Nucleus accumbens (tissue), 56 donors: ENCODE results near the gene TOP3B.

Source experiments
- DNase-seq, 56 donors: peaks; one replicate each; lab custom pipeline; 2025; lab: John Stamatoyannopoulos, UW

Gene TOP3B

DNA sequence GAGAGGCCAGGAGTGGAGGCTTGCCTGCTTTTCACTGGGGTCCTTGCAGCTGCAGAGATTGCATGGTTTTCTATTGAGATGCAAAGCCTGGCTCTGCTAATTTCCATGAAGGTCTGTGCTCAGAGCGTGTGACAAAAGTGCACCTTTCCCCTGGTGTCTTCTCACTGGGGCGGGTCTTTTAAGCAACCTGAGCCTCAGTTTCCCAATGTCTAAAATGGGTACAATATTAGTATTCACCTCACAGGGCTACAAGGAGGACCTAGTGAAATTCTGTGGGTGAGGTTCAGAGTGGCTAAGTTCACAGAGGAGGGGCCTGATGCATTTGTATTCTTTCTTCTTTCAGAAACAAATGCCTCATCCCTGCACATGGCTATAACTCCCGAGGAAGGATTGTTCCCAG lies 50.2 kb downstream of the TOP3B start:
- DNase-seq, result no peak

DNA sequence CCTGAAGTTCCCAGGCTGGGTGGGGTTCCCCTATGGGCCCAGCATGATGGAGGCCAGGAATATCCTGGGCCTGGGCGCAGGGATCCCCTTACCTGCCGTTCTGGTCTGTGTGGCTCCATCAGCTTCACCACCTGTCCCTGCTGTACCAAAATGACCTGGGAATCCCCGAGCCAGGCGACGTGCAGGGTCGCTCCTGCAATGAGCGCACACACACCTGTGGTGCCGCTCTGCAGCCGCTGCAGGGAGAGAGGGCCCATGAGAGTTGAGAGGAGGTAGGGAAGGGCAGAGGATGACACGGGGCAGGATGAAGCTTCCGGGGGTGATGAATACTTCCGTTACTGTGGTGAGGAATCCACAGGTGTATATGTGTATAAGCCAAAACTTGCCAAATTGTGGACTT lies 51.5 kb downstream of the TOP3B start:
- DNase-seq, result no peak

DNA sequence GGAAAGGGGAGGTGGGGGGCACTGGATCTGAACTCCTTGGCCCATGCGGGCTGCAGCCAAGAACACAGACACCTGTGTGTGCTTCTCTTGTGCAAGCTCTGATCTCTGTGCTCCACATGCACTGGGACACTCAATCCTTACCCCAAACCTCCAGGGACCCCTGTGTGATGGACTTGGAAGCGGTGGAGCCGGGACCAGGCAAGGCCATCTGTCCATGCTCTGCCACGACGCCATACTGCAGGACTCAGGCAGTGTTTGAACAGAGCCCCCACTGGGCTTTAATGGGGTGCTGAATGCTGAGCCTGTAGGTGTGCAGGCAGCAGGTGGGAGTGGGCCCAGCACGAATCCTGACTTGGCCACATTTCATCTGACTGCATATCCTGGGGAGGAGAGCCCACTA lies 53.3 kb downstream of the TOP3B start:
- no peak for DNase-seq

DNA sequence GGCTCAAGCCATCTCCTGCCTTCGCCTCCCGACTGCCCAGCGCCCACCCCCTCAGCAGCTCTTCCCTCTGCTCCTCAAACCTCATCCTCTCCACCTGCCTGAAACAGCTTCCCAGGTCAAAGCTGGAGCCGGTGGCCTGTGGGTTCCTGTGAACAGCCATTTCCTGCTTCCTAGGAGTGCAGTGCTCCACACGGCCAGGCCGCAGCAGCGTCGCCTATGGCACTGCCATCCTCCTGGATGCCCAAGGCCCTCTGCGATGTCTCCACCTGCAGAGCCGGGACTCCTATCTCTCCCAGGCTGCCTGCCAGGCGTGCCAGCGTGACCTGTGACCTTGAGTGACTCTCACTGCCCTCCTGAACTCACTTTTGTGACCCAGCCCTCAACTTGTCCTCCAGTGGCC lies 54.5 kb downstream of the TOP3B start:
- no peak for DNase-seq

- peak in 31 of 56 donors; percentile 13 to 87 (median 57) for DNase-seq
Measured at GRCh38 chr22:21927174-21927823, 55.3 kb downstream of the TOP3B start.

DNA sequence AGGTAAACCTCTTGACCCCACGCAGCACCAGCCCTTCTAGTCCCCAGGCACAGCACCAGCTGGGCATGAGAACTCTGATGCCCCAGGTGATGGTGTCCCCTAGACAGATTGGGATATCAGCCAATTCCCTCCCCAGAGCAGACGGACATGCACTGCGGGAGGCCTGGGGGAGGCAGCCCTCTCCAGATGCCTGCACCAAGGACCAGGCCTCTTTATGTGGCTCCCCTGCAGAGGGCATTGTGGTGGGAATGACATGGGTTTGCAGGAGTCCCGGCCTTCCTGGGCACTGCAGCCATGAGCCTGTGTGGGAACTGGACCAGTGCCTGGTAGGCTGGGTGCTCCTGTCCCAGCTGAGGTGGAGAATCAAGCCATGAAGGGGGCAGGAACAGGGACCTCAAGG lies 55.9 kb downstream of the TOP3B start:
- no peak for DNase-seq

DNA sequence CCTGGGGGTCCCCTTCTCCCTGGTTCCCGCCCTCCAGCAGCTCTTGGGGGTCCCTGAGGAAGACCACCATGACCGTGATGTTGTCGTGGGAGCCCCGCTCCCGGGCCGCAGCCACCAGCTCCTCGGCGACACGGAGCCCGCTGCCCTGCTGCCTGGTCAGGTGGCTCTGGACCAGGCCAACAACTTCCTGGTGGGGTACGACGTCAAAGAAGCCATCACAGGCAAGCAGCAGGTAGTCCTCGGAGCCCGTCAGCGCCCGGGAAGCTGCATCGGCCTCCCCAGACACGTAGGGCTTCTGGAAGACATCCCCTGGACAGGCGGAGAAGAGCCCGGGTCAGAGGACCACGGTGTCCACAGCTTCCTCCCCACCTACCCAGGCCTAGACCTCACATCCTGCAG lies 59.4 kb downstream of the TOP3B start:
- no peak for DNase-seq

- DNase-seq, result no peak
Measured at GRCh38 chr22:21922370-21923162, 60.0 kb downstream of the TOP3B start.

- DNase-seq, result peak in 4 of 56 donors; percentile 5 to 47 (median 30)
Measured at GRCh38 chr22:21921729-21922128, 60.9 kb downstream of the TOP3B start.

- DNase-seq, result no peak
Measured at GRCh38 chr22:21921184-21921721, 61.3 kb downstream of the TOP3B start.

GRCh38 chr22:21920341-21921183 lies 62.0 kb downstream of the TOP3B start:
- DNase-seq, result no peak

DNA sequence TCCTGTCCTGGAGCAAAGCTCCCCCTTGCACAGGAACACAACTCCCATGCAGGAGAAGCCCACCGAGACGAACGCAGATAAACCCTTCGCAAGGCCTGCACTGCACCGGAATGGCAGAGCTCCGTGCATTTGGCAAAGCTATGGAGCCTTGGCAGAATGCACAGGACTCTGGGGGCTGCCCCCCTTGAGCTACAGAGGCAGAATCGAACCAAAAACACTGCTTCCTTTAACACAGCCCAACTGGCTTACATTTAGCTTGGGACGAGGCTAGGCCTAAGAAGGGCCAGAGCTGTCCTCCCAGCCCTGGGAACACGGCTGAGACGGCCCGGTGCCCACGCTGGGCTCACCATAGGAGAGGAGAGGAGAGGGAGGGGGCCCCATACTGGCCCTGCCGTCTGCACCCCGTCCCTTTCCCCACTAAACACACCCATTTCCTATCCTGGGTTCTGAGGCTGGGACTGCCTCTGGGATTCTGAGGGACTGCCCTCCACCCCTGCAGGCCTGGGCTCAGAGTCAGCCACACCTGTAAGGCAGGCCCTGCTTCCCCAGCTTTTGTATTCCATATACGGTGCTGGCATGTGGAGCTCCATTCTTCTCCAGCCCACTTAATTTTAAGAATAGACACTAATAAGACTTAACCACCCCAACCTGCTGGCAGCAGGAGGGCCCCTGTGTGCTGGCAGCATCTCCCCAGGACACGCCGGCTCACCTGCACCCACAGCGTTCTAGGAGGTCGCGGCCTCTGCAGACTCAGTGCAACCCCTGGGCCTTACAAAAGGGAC lies 62.9 kb downstream of the TOP3B start:
- DNase-seq, result peak in 18 of 56 donors; percentile 19 to 68 (median 40)

DNA sequence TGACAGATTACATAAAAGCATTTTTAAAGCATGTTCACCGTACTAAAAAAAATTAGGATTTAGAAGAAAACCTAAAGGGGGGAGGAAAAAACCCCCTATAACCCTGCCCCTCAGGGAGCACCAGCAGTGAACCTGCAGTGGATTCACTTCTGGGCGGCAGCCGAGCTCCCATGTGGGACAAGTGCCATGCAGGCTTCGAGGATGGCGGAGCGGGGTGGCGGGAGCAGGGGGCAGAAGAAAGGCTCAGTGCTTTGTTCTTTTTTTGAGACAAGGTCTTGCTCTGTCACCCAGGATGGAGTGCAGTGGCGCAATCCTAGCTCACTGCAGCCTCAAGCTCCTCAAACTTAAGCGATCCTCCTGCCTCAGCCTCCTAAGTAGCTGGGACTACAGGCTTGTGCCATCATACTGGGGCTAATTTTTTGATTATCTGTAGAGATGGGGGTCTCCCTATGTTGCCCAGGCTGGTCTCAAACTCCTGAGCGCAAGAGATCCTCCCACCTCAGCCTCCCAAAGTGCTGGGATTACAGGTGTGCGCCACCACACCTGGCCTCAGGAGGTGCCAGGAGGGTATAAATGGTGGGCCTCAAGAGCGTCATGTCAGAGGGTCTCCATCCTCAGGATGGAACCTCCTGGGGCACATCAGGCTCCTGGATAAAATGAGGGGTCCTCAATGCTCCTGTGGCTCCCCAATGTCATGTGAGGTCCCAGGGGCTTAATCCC lies 64.0 kb downstream of the TOP3B start:
- DNase-seq, result no peak

DNA sequence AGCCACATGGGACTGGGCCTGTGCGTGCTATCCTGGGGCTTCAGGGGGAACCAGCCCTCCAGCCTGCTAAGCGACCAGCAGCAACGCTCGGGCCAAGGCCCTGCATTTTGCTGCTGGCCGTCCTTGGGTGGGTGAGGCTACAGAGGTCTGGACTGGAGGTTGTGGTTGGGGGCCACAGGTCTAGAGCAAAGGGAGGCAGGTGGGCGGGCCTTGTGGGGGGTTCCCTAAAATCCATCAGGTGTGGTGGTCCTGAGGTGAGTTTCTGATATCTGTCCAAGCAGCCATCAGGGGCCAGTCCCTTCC lies 64.7 kb downstream of the TOP3B start:
- DNase-seq, result no peak

DNA sequence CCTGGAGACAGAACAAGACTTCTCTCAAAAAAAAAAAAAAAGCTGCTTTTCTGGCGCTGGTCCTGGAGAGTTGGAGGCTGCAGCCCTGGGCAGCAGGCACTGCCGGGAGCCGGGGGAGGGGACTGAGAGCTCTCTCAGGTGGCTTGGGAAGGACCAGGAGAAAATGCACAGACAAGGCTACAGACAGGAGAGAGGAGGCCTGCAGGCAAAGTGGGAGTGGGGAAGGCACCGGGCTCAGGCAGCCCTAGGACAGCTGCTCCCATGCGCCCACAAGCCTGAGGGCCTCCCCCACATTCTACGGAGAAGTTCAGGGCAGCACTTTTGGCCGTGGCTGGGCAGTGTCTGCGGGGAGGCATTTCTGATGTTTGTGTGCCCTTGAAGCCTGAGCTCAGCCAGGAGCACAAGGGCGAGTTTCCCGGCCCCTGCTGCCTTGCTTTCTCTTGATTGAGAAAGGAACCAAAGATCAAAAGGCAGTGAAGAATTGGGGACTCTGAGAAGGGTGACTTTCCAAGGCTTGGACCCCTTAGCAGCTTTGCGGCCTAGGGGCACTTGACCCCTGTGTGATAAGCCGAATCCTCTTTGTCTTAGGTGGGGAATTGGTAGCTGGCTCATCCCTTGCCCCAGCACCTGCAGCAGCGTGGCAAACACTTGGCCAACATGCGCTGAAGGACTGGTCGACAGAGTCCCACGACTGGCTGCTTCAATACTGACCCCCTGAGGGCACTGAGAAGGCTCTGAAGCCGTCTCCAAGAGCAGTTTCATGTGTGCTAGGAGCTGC lies 65.2 kb downstream of the TOP3B start:
- peak in 12 of 56 donors; percentile 14 to 53 (median 22) for DNase-seq

DNA sequence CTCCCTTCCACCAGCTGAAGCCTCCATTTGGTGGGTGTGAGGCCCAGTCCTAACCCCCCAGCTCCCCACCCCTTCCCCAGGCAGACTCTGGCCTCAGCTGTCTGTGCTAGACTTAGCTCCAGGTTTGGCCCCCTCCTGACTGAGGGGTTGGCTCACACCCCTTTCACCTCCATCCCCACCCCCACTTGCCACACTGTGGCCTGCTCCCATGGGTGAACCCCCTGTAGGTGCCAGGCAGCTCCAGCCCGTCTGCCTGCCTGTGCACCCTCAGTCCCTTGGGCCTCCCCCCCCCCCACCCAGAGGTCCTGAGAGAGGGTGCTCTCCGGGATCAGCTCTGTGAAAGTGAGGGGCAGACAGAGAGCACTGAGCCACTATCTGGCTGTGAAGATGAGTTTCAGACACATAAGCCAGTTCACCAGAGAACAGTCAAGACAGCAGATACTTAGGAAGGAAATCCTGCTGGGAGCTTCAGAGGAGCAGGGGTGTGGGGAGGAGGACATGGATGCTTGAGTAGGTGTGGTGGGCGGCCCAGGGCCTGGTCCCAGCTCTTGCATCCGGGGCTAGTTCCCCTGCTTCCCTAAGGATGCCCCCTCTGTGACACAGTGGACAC lies 66.2 kb downstream of the TOP3B start:
- no peak for DNase-seq

DNA sequence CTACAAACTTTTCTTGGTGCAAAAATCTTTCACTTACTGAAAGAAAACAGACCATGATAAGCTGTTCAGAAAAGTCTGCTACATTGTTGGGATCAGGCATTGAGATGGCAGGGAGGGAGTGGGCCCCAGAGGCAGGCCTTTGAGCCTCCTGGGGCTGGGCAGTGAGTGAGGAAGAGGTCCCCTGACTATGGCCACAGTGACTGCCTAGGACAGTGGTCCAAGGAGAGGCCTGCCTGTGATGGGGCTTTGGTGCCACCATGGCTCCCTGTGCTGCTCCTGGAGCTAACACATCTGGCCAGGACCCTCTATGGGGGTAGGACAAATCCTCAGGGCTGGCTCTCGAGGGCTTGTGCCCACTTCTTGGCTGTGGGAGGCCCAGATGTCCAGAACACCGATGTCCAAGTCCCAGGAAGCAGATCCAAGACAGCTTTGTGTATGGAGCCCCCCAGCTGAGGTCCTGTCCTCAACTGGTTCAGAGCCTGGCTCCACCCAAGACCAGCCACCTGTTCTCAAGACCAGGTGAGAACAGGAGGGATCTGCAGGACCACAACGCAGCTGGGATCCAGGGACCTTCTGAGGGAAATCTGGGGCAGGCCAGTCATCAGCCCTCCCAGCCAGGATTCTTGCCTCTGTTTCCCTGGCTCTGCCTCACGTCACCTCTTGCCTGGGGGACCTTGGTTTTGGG lies 66.8 kb downstream of the TOP3B start:
- no peak for DNase-seq
